Ishikawa (cell line): ENCODE results near the gene OPN1SW.

Source experiments
- CEBPB ChIP-seq: IDR thresholded peaks from 2 replicates; pipeline ENCODE4 v1.6.1; 2012
- CREB1 ChIP-seq: IDR thresholded peaks from 2 replicates; pipeline ENCODE4 v1.6.1; 2012; ENCODE audit warnings: low read depth
- EGR1 ChIP-seq: IDR thresholded peaks from 2 replicates; pipeline ENCODE4 v1.6.1; 2012
- EP300 ChIP-seq: IDR thresholded peaks from 2 replicates; pipeline ENCODE4 v1.6.1; 2012; ENCODE audit warnings: borderline replicate concordance
- FOXM1 ChIP-seq: IDR thresholded peaks from 2 replicates; pipeline ENCODE4 v1.6.1; 2012; ENCODE audit warnings: low read depth, borderline replicate concordance
- MAX ChIP-seq: IDR thresholded peaks from 2 replicates; pipeline ENCODE4 v1.6.1; 2012
- NFIC ChIP-seq: IDR thresholded peaks from 2 replicates; pipeline ENCODE4 v1.6.1; 2012
- RAD21 ChIP-seq: IDR thresholded peaks from 2 replicates; pipeline ENCODE4 v1.6.1; 2012; ENCODE audit warnings: low read depth
- REST ChIP-seq: IDR thresholded peaks from 2 replicates; pipeline ENCODE4 v1.6.1; 2012; ENCODE audit warnings: low read depth, mild to moderate bottlenecking
- TAF1 ChIP-seq: IDR thresholded peaks from 2 replicates; pipeline ENCODE4 v1.6.1; 2012; ENCODE audit warnings: low read depth, mild to moderate bottlenecking
- TCF12 ChIP-seq: IDR thresholded peaks from 2 replicates; pipeline ENCODE4 v1.6.1; 2012; ENCODE audit warnings: low read depth
- TEAD4 ChIP-seq: IDR thresholded peaks from 2 replicates; pipeline ENCODE4 v1.6.1; 2012
- YY1 ChIP-seq: IDR thresholded peaks from 2 replicates; pipeline ENCODE4 v1.6.1; 2012; ENCODE audit warnings: low read depth
- ZBTB7A ChIP-seq: IDR thresholded peaks from 2 replicates; pipeline ENCODE4 v1.6.1; 2012; ENCODE audit warnings: low read depth
- TF ChIP-seq, protein P1 (sequence below): IDR thresholded peaks from 2 replicates; pipeline ENCODE4 v1.6.1; 2012

Gene OPN1SW

GRCh38 chr7:128785738-128786137 lies 10.1 kb upstream of the OPN1SW start:
- no peak for TF ChIP-seq EP300
- no peak for TF ChIP-seq REST
- no peak for TF ChIP-seq CREB1
- TF ChIP-seq, protein P1, sequence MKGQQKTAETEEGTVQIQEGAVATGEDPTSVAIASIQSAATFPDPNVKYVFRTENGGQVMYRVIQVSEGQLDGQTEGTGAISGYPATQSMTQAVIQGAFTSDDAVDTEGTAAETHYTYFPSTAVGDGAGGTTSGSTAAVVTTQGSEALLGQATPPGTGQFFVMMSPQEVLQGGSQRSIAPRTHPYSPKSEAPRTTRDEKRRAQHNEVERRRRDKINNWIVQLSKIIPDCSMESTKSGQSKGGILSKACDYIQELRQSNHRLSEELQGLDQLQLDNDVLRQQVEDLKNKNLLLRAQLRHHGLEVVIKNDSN = no peak
- no peak for TF ChIP-seq TAF1
- TF ChIP-seq EGR1 = no peak
- TF ChIP-seq RAD21 = no peak
- no peak for TF ChIP-seq ZBTB7A
- no peak for TF ChIP-seq MAX
- TF ChIP-seq NFIC = no peak
- no peak for TF ChIP-seq FOXM1

DNA sequence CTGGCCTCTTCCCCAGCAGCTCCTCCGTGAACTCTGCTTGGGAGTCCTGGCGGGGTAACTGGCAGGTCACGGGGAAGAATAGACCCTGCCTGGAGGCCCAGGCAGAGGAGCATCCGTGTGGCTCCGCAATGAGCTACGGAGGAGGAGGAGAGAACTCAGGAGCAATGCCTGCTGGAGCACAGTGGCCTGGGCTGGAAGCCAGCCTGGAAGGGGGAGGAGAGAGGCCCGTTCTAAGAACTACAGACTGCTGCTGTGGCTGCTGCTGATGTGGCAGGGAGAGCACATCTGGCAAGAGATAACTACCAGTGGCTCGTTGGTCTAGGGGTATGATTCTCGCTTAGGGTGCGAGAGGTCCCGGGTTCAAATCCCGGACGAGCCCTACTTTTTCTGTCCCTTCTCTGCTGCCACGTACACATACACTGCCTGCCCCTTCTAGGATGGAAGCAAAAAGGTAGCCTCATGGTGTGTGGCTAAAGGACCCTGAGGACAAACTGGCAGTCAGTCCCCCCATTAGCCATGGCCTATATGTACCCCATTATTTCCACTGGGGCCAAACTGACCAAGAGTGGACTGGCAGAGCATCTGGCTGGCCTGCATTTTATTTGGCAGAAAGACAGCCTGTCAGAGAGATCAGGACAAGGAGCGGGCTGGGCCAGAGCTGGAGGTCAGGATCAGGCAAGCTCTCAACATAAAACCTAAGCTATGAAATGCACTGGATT lies 7.7 kb upstream of the OPN1SW start:
- TF ChIP-seq TEAD4 (peak; percentile 29; the same call in 1 of the 2 replicates), REST (no peak)

GRCh38 chr7:128781851-128782250 lies 6.3 kb upstream of the OPN1SW start:
- no peak for TF ChIP-seq RAD21
- no peak for TF ChIP-seq TEAD4

DNA sequence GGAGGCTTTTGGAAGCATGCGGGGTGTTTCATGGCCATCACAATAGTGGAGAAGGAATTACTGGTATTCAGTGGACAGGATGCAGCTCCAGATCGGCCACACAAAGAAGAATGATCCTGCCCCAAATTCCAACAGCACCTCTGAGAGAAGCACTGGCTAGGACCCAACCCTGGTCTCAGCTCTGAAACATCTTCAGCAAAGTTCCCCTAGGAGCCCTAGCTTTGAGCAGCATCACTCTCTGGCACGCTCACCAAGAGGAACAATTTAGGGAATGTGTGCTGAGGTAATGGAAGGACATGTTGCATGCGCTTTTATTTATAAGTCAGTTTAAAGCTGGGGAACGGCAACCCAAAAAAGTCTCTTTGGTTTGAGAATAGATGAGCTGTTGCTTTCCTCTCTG lies 5.5 kb upstream of the OPN1SW start:
- TF ChIP-seq TEAD4 (no peak), YY1 (no peak), CEBPB (no peak), FOXM1 (no peak), EP300 (no peak), CREB1 (no peak), NFIC (no peak), MAX (no peak), RAD21 (no peak), EGR1 (no peak), TAF1 (no peak), ZBTB7A (no peak), TCF12 (no peak), REST (no peak)
- TF ChIP-seq, protein P1 = no peak

GRCh38 chr7:128778946-128779345 lies 3.4 kb upstream of the OPN1SW start:
- no peak for TF ChIP-seq FOXM1
- peak; percentile 52 for TF ChIP-seq REST
